HEK293T (cell line): ENCODE results near the gene SLC13A4.
A peak's percentile ranks its signal among the peaks of the same experiment; 100 is the strongest.

Source experiments
- CTCF ChIA-PET: fragments of 350-600 bp; formaldehyde crosslinking; extraction: SDS; loops from one replicate; lab custom pipeline; 2021; ENCODE audit warnings: antibody characterized with exemption, inconsistent platforms; lab: Yijun Ruan, JAX
- POLR2A ChIA-PET: fragments of 350-600 bp; formaldehyde crosslinking; extraction: SDS; loops from one replicate; lab custom pipeline; 2020; ENCODE audit warnings: antibody characterized with exemption, inconsistent platforms; lab: Yijun Ruan, JAX
- DNase-seq: peaks from one replicate; pipeline ENCODE4 v3.0.0; 2012; ENCODE audit warnings: mixed read lengths; ENCODE audit errors: extremely low spot score
- ARNT ChIP-seq: fragments of 450-650 bp; IDR thresholded peaks from 2 replicates; pipeline ENCODE4 v1.6.1; 2017; ENCODE audit warnings: mild to moderate bottlenecking
- BHLHE40 ChIP-seq: fragments of 450-650 bp; IDR thresholded peaks from 2 replicates; pipeline ENCODE4 v1.6.1; 2016; ENCODE audit warnings: mild to moderate bottlenecking, moderate library complexity, borderline replicate concordance
- CTBP1 ChIP-seq: fragments of 450-650 bp; IDR thresholded peaks from 2 replicates; pipeline ENCODE4 v1.6.1; 2016; ENCODE audit warnings: borderline replicate concordance
- ELF4 ChIP-seq: fragments of 450-650 bp; IDR thresholded peaks from 2 replicates; pipeline ENCODE4 v1.6.1; 2017; ENCODE audit warnings: antibody characterized with exemption
- FOXA1 ChIP-seq: fragments of 450-650 bp; IDR thresholded peaks from 2 replicates; pipeline ENCODE4 v1.6.1; 2016; ENCODE audit warnings: mild to moderate bottlenecking
- FOXK2 ChIP-seq: fragments of 450-650 bp; IDR thresholded peaks from 2 replicates; pipeline ENCODE4 v1.6.1; 2016; ENCODE audit warnings: mild to moderate bottlenecking
- FOXM1 ChIP-seq: fragments of 450-650 bp; IDR thresholded peaks from 2 replicates; pipeline ENCODE4 v1.6.1; 2017; ENCODE audit warnings: mild to moderate bottlenecking, borderline replicate concordance
- HDGF ChIP-seq: fragments of 450-650 bp; IDR thresholded peaks from 2 replicates; pipeline ENCODE4 v1.6.1; 2017; ENCODE audit warnings: antibody characterized with exemption, borderline replicate concordance
- L3MBTL2 ChIP-seq: fragments of 450-650 bp; conservative IDR thresholded peaks from 2 replicates; pipeline ENCODE4 v1.6.1; 2016; ENCODE audit warnings: mild to moderate bottlenecking
- LEF1 ChIP-seq: fragments of 450-650 bp; IDR thresholded peaks from 2 replicates; pipeline ENCODE4 v1.6.1; 2017; ENCODE audit warnings: mild to moderate bottlenecking, borderline replicate concordance
- NFRKB ChIP-seq: fragments of 450-650 bp; IDR thresholded peaks from 2 replicates; pipeline ENCODE4 v1.6.1; 2016; ENCODE audit warnings: mild to moderate bottlenecking, moderate library complexity
- PKNOX1 ChIP-seq: fragments of 450-650 bp; IDR thresholded peaks from 2 replicates; pipeline ENCODE4 v1.6.1; 2016
- SP1 ChIP-seq: fragments of 450-650 bp; IDR thresholded peaks from 2 replicates; pipeline ENCODE4 v1.6.1; 2017
- SUZ12 ChIP-seq: fragments of 450-650 bp; IDR thresholded peaks from 2 replicates; pipeline ENCODE4 v1.6.1; 2016; ENCODE audit warnings: mild to moderate bottlenecking
- TARDBP ChIP-seq: fragments of 450-650 bp; IDR thresholded peaks from 2 replicates; pipeline ENCODE4 v1.6.1; 2016
- ZNF384 ChIP-seq: fragments of 450-650 bp; IDR thresholded peaks from 2 replicates; pipeline ENCODE4 v1.6.1; 2016

The SLC13A4 gene

GRCh38 chr7:135708041-135708440, 19.9 kb downstream of the SLC13A4 start:
- POLR2A ChIA-PET, result interaction anchor here (1.2 kb wide), 1 partner anchor 46 kb away, joined by 3 read pairs; the partner anchor contains the start of gene STMP1
- no peak for DNase-seq
- CTCF ChIA-PET, result interaction anchor here (0.9 to 1.0 kb wide), 2 partner anchors 17 to 47 kb away, joined by 3 to 4 read pairs; no protein-coding TSS in a partner anchor
- no peak for TF ChIP-seq LEF1

GRCh38 chr7:135707570-135707966, 20.4 kb downstream of the SLC13A4 start:
- no peak for DNase-seq
- ChIA-PET POLR2A (interaction anchor here (1.2 to 1.3 kb wide), 2 partner anchors 21 to 45 kb away, joined by 3 read pairs; partner anchors contain the start of genes SLC13A4 and STMP1), CTCF (interaction anchor here (0.9 to 1.5 kb wide), 4 partner anchors 9 to 46 kb away, joined by 3 to 5 read pairs (median 4); no protein-coding TSS in a partner anchor)
- TF ChIP-seq PKNOX1 (no peak), LEF1 (no peak), CTBP1 (no peak), L3MBTL2 (no peak), FOXM1 (no peak)

GRCh38 chr7:135706858-135707569, 21.0 kb downstream of the SLC13A4 start:
- ChIA-PET CTCF (interaction anchor here (1.0 to 1.5 kb wide), 4 partner anchors 10 to 34 kb away, joined by 3 to 5 read pairs (median 4); no protein-coding TSS in a partner anchor), POLR2A (interaction anchor here (1.0 to 1.3 kb wide), 3 partner anchors 21 to 45 kb away, joined by 3 read pairs; partner anchors contain the start of genes SLC13A4 and STMP1)
- no peak for DNase-seq
- TF ChIP-seq PKNOX1 (peak; percentile 24; the same call in 1 of the 2 replicates), TARDBP (no peak)

- ChIA-PET CTCF (interaction anchor here (1.2 to 2.1 kb wide), 4 partner anchors 7 to 33 kb away, joined by 3 to 13 read pairs (median 4); no protein-coding TSS in a partner anchor), POLR2A (interaction anchor here (1.0 to 1.3 kb wide), 2 partner anchors 22 to 44 kb away, joined by 3 read pairs; partner anchors contain the start of genes SLC13A4 and STMP1)
- no peak for TF ChIP-seq L3MBTL2
- no peak for TF ChIP-seq FOXA1
- no peak for TF ChIP-seq SUZ12
- TF ChIP-seq ARNT, result no peak
- TF ChIP-seq BHLHE40, result no peak
- no peak for TF ChIP-seq TARDBP
- no peak for TF ChIP-seq ZNF384
- TF ChIP-seq LEF1, result no peak
- TF ChIP-seq CTBP1, result no peak
- TF ChIP-seq HDGF, result no peak
- no peak for TF ChIP-seq NFRKB
- no peak for DNase-seq
Observed at GRCh38 chr7:135706038-135706742, 21.8 kb downstream of the SLC13A4 start.

GRCh38 chr7:135704698-135705097, 23.3 kb downstream of the SLC13A4 start:
- ChIA-PET CTCF (interaction anchor here (0.6 to 2.1 kb wide), 12 partner anchors 9 to 68 kb away, joined by 3 to 13 read pairs (median 4); partner anchors contain the start of genes SLC13A4 and STMP1), POLR2A (interaction anchor here (0.9 to 1.0 kb wide), 2 partner anchors 23 to 43 kb away, joined by 6 to 9 read pairs; partner anchors contain the start of genes SLC13A4 and STMP1)
- DNase-seq, result no peak
- TF ChIP-seq SUZ12 (no peak), ARNT (no peak), FOXA1 (no peak), BHLHE40 (no peak), FOXK2 (no peak), HDGF (no peak), ZNF384 (no peak), LEF1 (no peak), CTBP1 (no peak), SP1 (no peak), ELF4 (no peak), NFRKB (no peak), PKNOX1 (no peak), TARDBP (no peak), L3MBTL2 (no peak), FOXM1 (no peak)

- ChIA-PET POLR2A (interaction anchor here (1.0 kb wide), 1 partner anchor 42 kb away, joined by 9 read pairs; the partner anchor contains the start of gene STMP1), CTCF (interaction anchor here (0.6 to 2.1 kb wide), 11 partner anchors 9 to 68 kb away, joined by 3 to 13 read pairs (median 5); partner anchors contain the start of gene SLC13A4)
- no peak for TF ChIP-seq ARNT
- DNase-seq, result peak; percentile 69
Observed at GRCh38 chr7:135704074-135704473, 23.9 kb downstream of the SLC13A4 start.
